GM12878 (cell line): ENCODE results near the gene TMEM91. TPM values are rescaled to one million over a fixed set of nuclear protein-coding genes. Genes with fewer than 3 reads are reported as not detected.

Source experiments
- ATAC-seq: fragments of 200-7000 bp; cut with Tn5 transposase; 3 replicates; pipeline ENCODE4 v1.9.1; 2020; ENCODE audit warnings: mild to moderate bottlenecking, moderate library complexity
- BruUV-seq: library from RNA; stranded (reverse); fragments of 400-500 nt; replicated peaks from 2 replicates; lab custom pipeline; 2021; lab: Mats Ljungman, UMichigan
- CTCF ChIA-PET: fragments of 300-600 bp; sonication (Branson Sonifier 250); formaldehyde crosslinking; extraction: SDS; loops from one replicate; lab custom pipeline; 2021; ENCODE audit warnings: inconsistent platforms; lab: Yijun Ruan, JAX
- POLR2A ChIA-PET: fragments of 350-600 bp; formaldehyde crosslinking; extraction: SDS; loops from one replicate; lab custom pipeline; 2021; ENCODE audit warnings: inconsistent platforms; lab: Charles Lee
- RAD21 ChIA-PET: fragments of 300-600 bp; sonication (Branson Sonifier 250); formaldehyde crosslinking; loops from one replicate; lab custom pipeline; 2023; ENCODE audit warnings: antibody characterized with exemption; ENCODE audit not compliant: unreplicated experiment; lab: Charles Lee
- SMC1A ChIA-PET: fragments of 300-600 bp; sonication (Branson Sonifier 250); formaldehyde crosslinking; loops from one replicate; lab custom pipeline; 2023; ENCODE audit not compliant: unreplicated experiment, uncharacterized antibody; lab: Charles Lee
- DNase-seq: peaks from one replicate; pipeline ENCODE4 v3.0.0-alpha.2; 2011; ENCODE audit warnings: low read depth, low spot score
- FAIRE-seq: peaks from 3 replicates; lab custom pipeline; 2011; peaks lifted over from hg19 to GRCh38; lab: Jason Lieb, UNC
- H2AFZ ChIP-seq: 2 replicates; pipeline ENCODE4 v1.6.0; 2011; ENCODE audit warnings: low read depth, low read length, control low read depth; ENCODE audit not compliant: control insufficient read depth
- H3K27ac ChIP-seq: 2 replicates; pipeline ENCODE4 v1.5.1; 2011; ENCODE audit warnings: control low read depth; ENCODE audit not compliant: control insufficient read depth, insufficient read depth
- H3K27me3 ChIP-seq, 2 experiments: replicated peaks in 1 of 2; 2 replicates each; pipeline versions ENCODE4 v1.6.0 to v1.6.1; 2011; ENCODE audit warnings: low read length in 1 of 2; ENCODE audit not compliant: control insufficient read depth in 2 of 2, insufficient read depth in 2 of 2
- H3K36me3 ChIP-seq, 2 experiments: 2 replicates each; pipeline ENCODE4 v1.5.1; 2011; ENCODE audit warnings: low read length in 1 of 2; ENCODE audit not compliant: control insufficient read depth in 2 of 2, insufficient read depth in 2 of 2
- H3K4me1 ChIP-seq: 2 replicates; pipeline ENCODE4 v1.6.1; 2011; ENCODE audit warnings: mild to moderate bottlenecking, low read length, moderate library complexity, mixed read lengths; ENCODE audit not compliant: control insufficient read depth, insufficient read depth
- H3K4me2 ChIP-seq: 2 replicates; pipeline ENCODE4 v1.6.0; 2011; ENCODE audit warnings: control low read depth; ENCODE audit not compliant: control insufficient read depth, insufficient read depth
- H3K4me3 ChIP-seq: fragments of 200-600 bp; sonication (generic); 2 replicates; pipeline ENCODE4 v1.5.1; 2016
- H3K79me2 ChIP-seq: 2 replicates; pipeline ENCODE4 v1.6.0; 2011; ENCODE audit warnings: low read length; ENCODE audit not compliant: control insufficient read depth, insufficient read depth
- H3K9ac ChIP-seq: 2 replicates; pipeline ENCODE4 v1.8.0; 2011; ENCODE audit warnings: low read length, control low read depth, mixed read lengths; ENCODE audit not compliant: control insufficient read depth, insufficient read depth
- H3K9me3 ChIP-seq: replicated peaks from 3 replicates; pipeline ENCODE4 v1.5.1; 2011; ENCODE audit warnings: mild to moderate bottlenecking, low read length; ENCODE audit not compliant: control insufficient read depth, insufficient read depth
- H4K20me1 ChIP-seq: 2 replicates; pipeline ENCODE4 v1.6.0; 2011; ENCODE audit not compliant: control insufficient read depth, insufficient read depth
- CEBPB ChIP-seq, 2 experiments: fragments of 150-350 bp in 1 of 2; IDR thresholded peaks; 2 replicates each; pipeline ENCODE4 v1.6.1; 2012 to 2014; ENCODE audit warnings: low read depth in 2 of 2, low read length in 2 of 2, borderline replicate concordance in 1 of 2, inconsistent platforms in 1 of 2
- KDM1A ChIP-seq: fragments of 200-600 bp; sonication (generic); IDR thresholded peaks from 2 replicates; pipeline ENCODE4 v1.6.1; 2016; ENCODE audit warnings: borderline replicate concordance
- NBN ChIP-seq: fragments of 450-650 bp; IDR thresholded peaks from 2 replicates; pipeline ENCODE4 v1.6.1; 2016
- NKRF ChIP-seq: fragments of 450-650 bp; conservative IDR thresholded peaks from 2 replicates; pipeline ENCODE4 v1.6.1; 2017; ENCODE audit warnings: mild to moderate bottlenecking, moderate library complexity
- POLR2AphosphoS5 ChIP-seq: IDR thresholded peaks from 2 replicates; pipeline ENCODE4 v1.6.1; 2011; ENCODE audit warnings: mild to moderate bottlenecking, low read length, inconsistent platforms
- RFX5 ChIP-seq: IDR thresholded peaks from 2 replicates; pipeline ENCODE4 v1.6.1; 2011; ENCODE audit warnings: low read depth, low read length, improper control_type of control experiment
- RUNX3 ChIP-seq: IDR thresholded peaks from 2 replicates; pipeline ENCODE4 v1.6.1; 2012; ENCODE audit warnings: low read length, inconsistent platforms
- SUZ12 ChIP-seq: fragments of 200-600 bp; sonication (generic); IDR thresholded peaks from one replicate; pipeline ENCODE4 v1.6.1; 2018; ENCODE audit warnings: antibody characterized with exemption, mild to moderate bottlenecking; ENCODE audit not compliant: unreplicated experiment
- TCF12 ChIP-seq: IDR thresholded peaks from 2 replicates; pipeline ENCODE4 v1.6.1; 2011; ENCODE audit warnings: low read depth, mild to moderate bottlenecking, low read length
- ZNF207 ChIP-seq: fragments of 450-650 bp; IDR thresholded peaks from 2 replicates; pipeline ENCODE4 v1.6.1; 2014; ENCODE audit warnings: antibody characterized with exemption, mild to moderate bottlenecking, borderline replicate concordance
- WGBS: methylation state at CpG from one replicate; pipeline ENCODE4 v1.1.6; 2016; ENCODE audit warnings: low lambda C conversion rate; ENCODE audit not compliant: insufficient replicate concordance, insufficient coverage; ENCODE audit errors: missing lambda C conversion rate; 5-methylcytosine and 5-hydroxymethylcytosine counted together
- in situ Hi-C: fragments of 300-500 bp; cut with MboI; formaldehyde crosslinking; loops from 9 replicates; pipeline ENCODE4 v1.14.3; 2018; ENCODE audit warnings: mixed read lengths
- intact Hi-C: fragments of 100-400 bp; cut with micrococcal nuclease; formaldehyde crosslinking; loops from one replicate; pipeline ENCODE4 v1.14.2; 2022; ENCODE audit not compliant: unreplicated experiment
- polyA plus RNA-seq, 11 experiments: library from polyadenylated mRNA; depleted of rRNA in 4 of 11; unstranded in 6 of 11; stranded (reverse) in 5 of 11; fragments of >200 nt; fragmentation: Nextera tagmentation in 4 of 11; fragmentation: Illumina TruSeq in 1 of 11; extraction: Ambion mirVana in 4 of 11; extraction: Trizol in 1 of 11; gene quantifications; 1 replicate in 1 of 11; 2 replicates in 10 of 11; pipeline versions ENCODE4 v1.2.1 to v1.2.3, GENCODE V29; 2011 to 2016; ENCODE audit warnings: inconsistent platforms in 2 of 11, missing spikeins in 2 of 11, low read depth in 1 of 11
- total RNA-seq, 4 experiments: library from RNA; depleted of rRNA in 3 of 4; stranded (reverse); fragments of >200 nt in 3 of 4; fragmentation: Illumina TruSeq in 1 of 4; extraction: Trizol in 1 of 4; gene quantifications; 2 replicates each; pipeline versions ENCODE4 v1.2.1 to v1.2.3, GENCODE V29; 2013 to 2021
- TF ChIP-seq, protein P1 (sequence below): fragments of 450-650 bp; IDR thresholded peaks from 2 replicates; pipeline ENCODE4 v1.6.1; 2016; ENCODE audit warnings: mild to moderate bottlenecking

The TMEM91 gene
- total and polyA plus RNA-seq, 10 of the 15 experiments (the other 5 are each of a cell fraction or from before 2014, with no cell fraction given), result 1.5 to 5.5 (median 2.7) TPM

GRCh38 chr19:41420101-41420880 is 44.0 kb downstream of the TMEM91 start:
- H2AFZ ChIP-seq, result no peak overlapping the region
- H4K20me1 ChIP-seq, result no peaks in the 10 kb centered on the region
- WGBS, result 56% methylated on average over 8 of the region's 8 CpGs
- H3K9me3 ChIP-seq, result no peaks in the 10 kb centered on the region
- in situ Hi-C loops, result no loop called here
- no TSS peak for BruUV-seq
- CTCF ChIA-PET, result interaction anchor here (1.0 kb wide), 1 partner anchor 12 kb away, joined by 3 read pairs; no protein-coding TSS in a partner anchor
- POLR2A ChIA-PET, result interaction anchor here (0.5 kb wide), 2 partner anchors 178 to 1014 kb away, joined by 3 read pairs; no protein-coding TSS in a partner anchor
- SMC1A ChIA-PET, result no interaction called here
- H3K27ac ChIP-seq, result no peak overlapping the region
- no peak overlapping the region for H3K4me3 ChIP-seq
- H3K9ac ChIP-seq, result no peak overlapping the region
- no peak for TF ChIP-seq CEBPB (IDR thresholded peaks at IDR 0.05; ENCODE audit: borderline replicate concordance in 1 of 2, low read depth in 2 of 2, low read length in 2 of 2)
- TF ChIP-seq NKRF, result no peak
- no peak for TF ChIP-seq RFX5
- TF ChIP-seq TCF12, result no peak
- TF ChIP-seq, protein P1, sequence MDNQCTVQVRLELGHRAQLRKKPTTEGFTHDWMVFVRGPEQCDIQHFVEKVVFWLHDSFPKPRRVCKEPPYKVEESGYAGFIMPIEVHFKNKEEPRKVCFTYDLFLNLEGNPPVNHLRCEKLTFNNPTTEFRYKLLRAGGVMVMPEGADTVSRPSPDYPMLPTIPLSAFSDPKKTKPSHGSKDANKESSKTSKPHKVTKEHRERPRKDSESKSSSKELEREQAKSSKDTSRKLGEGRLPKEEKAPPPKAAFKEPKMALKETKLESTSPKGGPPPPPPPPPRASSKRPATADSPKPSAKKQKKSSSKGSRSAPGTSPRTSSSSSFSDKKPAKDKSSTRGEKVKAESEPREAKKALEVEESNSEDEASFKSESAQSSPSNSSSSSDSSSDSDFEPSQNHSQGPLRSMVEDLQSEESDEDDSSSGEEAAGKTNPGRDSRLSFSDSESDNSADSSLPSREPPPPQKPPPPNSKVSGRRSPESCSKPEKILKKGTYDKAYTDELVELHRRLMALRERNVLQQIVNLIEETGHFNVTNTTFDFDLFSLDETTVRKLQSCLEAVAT, result no peak
- no peak for TF ChIP-seq POLR2AphosphoS5
- no peak for TF ChIP-seq NBN
- TF ChIP-seq RUNX3, result no peak
- TF ChIP-seq KDM1A, result no peak
- no peak for TF ChIP-seq ZNF207
- TF ChIP-seq SUZ12, result no peak
- ATAC-seq (no peak), FAIRE-seq (no peak), DNase-seq (no peak)
- intact Hi-C loops, result no loop called here
- no peaks in the 10 kb centered on the region for H3K4me1 ChIP-seq
- RAD21 ChIA-PET, result no interaction called here
- no peak overlapping the region for H3K4me2 ChIP-seq
- H3K36me3 ChIP-seq, result peaks cover 11 to 15% of the 10 kb centered on the region in 2 experiments
- no peaks in the 10 kb centered on the region for H3K27me3 ChIP-seq
- no peaks in the 10 kb centered on the region for H3K79me2 ChIP-seq
